GM13976 (cell line): ENCODE results near the gene NIPAL3.
A peak's percentile ranks its signal among the peaks of the same experiment; 100 is the strongest.

Experiments
- DNase-seq: peaks from one replicate; pipeline ENCODE4 v3.0.0; 2012; ENCODE audit warnings: low spot score
- in situ Hi-C: fragments of 300-500 bp; cut with MboI; formaldehyde crosslinking; loops from one replicate; pipeline ENCODE4 v1.12.0; 2022; ENCODE audit warnings: low sequenced_read_pairs, mixed read lengths, inconsistent platforms; ENCODE audit not compliant: unreplicated experiment
- TF ChIP-seq, protein P1 (sequence below): IDR thresholded peaks from 2 replicates; pipeline ENCODE4 v1.5.1; 2012; ENCODE audit warnings: borderline replicate concordance, mild to moderate bottlenecking; ENCODE audit not compliant: insufficient read depth; ENCODE audit errors: extremely low read depth, missing control alignments, control extremely low read depth

Gene NIPAL3

DNA sequence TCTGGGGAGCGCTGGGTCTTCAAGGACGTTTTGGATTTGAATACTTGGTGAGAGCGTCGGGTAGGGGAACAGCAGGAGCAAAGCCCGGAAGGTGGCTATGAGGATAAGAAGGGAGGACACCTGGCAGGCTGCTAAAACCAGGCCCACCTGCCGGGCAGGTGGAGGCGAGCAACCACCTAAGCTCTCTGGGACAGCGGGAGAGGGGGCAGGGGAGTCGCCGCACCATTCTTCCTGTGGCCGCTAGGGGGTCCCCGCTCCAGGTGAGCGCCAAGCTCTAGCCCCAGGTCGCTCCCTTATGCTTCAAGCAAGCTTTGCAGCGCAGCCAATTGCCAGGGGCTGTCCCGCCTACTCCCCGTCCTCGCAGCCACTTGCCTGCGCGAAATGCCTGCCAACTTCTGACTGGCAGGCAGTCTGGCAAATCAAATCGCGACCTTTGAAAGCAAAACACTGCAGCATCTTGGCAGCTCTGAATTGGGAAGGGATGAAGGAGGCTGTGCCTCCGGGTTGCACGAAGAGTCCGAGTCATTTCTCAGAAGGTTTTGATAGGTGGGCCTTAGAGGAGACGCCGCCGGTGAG lies at the start of gene NIPAL3:
NIPAL3 (plus strand) TSS at position 469 of the 576 bp plus-strand sequence. CDS start 3,746 bp downstream, outside the sequence.
- in situ Hi-C loops: no loop called here
- TF ChIP-seq, protein P1, sequence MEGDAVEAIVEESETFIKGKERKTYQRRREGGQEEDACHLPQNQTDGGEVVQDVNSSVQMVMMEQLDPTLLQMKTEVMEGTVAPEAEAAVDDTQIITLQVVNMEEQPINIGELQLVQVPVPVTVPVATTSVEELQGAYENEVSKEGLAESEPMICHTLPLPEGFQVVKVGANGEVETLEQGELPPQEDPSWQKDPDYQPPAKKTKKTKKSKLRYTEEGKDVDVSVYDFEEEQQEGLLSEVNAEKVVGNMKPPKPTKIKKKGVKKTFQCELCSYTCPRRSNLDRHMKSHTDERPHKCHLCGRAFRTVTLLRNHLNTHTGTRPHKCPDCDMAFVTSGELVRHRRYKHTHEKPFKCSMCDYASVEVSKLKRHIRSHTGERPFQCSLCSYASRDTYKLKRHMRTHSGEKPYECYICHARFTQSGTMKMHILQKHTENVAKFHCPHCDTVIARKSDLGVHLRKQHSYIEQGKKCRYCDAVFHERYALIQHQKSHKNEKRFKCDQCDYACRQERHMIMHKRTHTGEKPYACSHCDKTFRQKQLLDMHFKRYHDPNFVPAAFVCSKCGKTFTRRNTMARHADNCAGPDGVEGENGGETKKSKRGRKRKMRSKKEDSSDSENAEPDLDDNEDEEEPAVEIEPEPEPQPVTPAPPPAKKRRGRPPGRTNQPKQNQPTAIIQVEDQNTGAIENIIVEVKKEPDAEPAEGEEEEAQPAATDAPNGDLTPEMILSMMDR: peak; percentile 83
- peak; percentile 96 for DNase-seq

DNA sequence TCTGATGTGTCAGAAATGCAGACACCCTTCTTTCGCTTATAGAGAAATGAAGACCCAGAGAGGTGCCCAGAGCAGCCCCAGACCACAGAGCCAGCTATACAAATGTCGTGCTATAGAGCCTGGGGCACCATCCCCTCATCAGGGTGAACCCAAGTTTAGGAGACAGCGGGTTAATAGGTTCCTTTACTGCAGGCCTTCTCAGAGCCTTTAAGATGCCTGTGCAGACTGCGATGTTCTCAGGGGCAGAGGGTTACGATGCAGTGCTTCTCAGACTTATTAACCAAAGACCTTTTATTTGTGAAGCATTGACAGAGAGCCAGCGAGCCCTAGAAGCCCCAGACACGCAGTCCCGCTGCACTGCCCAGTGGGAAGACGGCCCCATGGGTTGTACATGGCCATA lies 48.9 kb upstream of the NIPAL3 start:
- in situ Hi-C loops: no loop called here
- DNase-seq: peak; percentile 18
- TF ChIP-seq, protein P1: no peak

DNA sequence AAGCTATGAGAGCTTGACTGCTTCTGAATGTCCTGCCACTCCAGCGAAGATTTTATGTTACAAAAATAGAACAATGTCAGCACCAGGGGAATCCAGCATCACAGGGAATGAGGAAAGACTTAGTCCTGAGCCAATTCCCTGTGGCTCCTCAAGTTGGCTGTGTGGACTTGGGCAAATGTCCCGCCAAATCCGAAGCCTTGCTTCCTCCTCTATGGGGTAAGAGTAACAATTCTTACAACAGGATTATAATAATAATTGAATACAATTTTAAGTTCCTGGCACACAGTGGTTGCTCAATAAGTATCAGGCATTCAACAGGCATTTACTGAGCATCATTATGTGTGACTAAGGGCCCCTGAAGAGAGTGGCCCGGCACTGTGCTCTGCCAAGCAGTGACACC lies 46.4 kb upstream of the NIPAL3 start:
- DNase-seq: no peak
- TF ChIP-seq, protein P1: no peak
- in situ Hi-C loops: no loop called here

DNA sequence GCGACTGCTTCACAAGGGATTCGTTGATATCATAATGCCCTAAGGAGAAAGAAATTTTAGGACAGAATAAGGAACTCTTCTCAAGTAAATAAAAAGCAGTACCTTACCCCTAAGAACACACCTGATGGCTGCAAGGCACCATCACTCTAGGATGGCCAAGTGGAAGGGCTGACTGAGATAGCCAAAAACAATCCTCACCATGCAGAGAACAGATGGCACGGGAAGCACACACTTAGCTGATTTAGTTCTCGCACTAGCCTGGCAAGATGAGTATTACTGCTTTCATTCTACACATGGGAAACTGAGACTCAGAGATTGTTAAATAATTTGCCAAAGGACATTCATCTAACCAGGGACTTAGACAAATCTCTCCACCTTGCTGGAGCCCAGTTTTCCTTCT lies 45.8 kb upstream of the NIPAL3 start:
- TF ChIP-seq, protein P1: no peak
- in situ Hi-C loops: no loop called here
- DNase-seq: no peak

DNA sequence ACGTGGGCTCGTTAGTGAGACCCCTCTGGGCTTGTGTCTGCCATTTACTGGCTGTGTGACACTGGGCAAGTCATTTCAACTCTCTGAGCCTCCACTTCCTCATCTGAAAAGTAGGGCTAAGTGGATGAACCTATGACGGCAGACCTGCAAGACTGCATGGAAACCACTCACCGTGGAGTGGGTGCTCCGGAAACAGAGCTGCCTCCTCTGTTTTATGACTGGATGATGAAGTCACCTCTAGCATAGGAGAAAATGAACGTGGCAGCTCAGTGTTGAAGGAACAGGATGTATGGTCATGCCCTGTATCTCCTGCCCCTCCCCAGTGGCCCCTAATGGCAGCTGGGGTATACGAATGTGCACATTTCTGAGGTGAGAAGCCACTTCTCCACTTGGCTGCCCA lies 42.6 kb upstream of the NIPAL3 start:
- in situ Hi-C loops: no loop called here
- peak; percentile 70 for DNase-seq
- TF ChIP-seq, protein P1: no peak

DNA sequence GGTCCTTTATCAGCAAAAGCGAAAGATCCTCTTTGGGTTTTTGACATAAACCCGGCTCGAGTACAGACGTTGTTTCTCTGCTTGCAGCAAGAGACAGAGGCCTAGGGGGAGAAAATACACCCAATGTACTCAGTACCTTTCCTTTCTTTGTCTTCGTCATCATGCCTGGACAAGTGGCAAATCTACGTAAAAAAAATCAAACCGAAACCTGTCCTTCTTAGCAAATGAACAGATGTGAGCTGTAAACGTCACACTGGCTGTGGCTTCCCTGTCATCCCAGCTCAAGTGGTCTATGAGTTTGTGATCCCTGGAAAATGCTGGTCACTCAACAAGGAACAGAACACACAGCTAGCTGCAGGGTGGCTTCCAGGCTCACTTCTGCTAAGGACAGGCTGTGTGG lies 41.9 kb upstream of the NIPAL3 start:
- no peak for DNase-seq
- TF ChIP-seq, protein P1: no peak
- in situ Hi-C loops: no loop called here
